Neural crest cell (in vitro differentiated cells): ENCODE data around the gene CDHR4. TPM values are rescaled to one million over a fixed set of nuclear protein-coding genes. Genes with fewer than 3 reads are reported as not detected.
A peak's percentile ranks its signal among the peaks of the same experiment; 100 is the strongest.
"Not testable (repeated sequence)": the region's sequence is repeated elsewhere in the genome, so short reads cannot be mapped to it uniquely, and the experiment has no call there.

Experiments
- DNase-seq: peaks from one replicate; pipeline ENCODE4 v3.0.0; 2021; ENCODE audit warnings: low read depth, mixed read lengths, low spot score
- H3K27ac Mint-ChIP-seq: one replicate; pipeline ENCODE4 v1.8.0; 2021; ENCODE audit warnings: mild to moderate bottlenecking, mixed read lengths; ENCODE audit not compliant: unreplicated experiment
- H3K27me3 Mint-ChIP-seq: 2 replicates; pipeline ENCODE4 v1.8.0; 2021; ENCODE audit warnings: low read depth, mild to moderate bottlenecking, mixed read lengths
- H3K36me3 Mint-ChIP-seq: 2 replicates; pipeline ENCODE4 v1.8.0; 2021; ENCODE audit warnings: low read depth, mild to moderate bottlenecking, mixed read lengths
- H3K4me1 Mint-ChIP-seq: 2 replicates; pipeline ENCODE4 v1.8.0; 2021; ENCODE audit warnings: mixed read lengths
- H3K4me3 Mint-ChIP-seq: one replicate; pipeline ENCODE4 v1.8.0; 2021; ENCODE audit warnings: mild to moderate bottlenecking, mixed read lengths
- H3K9me3 Mint-ChIP-seq: 2 replicates; pipeline ENCODE4 v1.8.0; 2021; ENCODE audit warnings: mixed read lengths
- CTCF ChIP-seq: fragments of 200-600 bp; sonication (generic); conservative IDR thresholded peaks from 2 replicates; pipeline ENCODE4 v1.5.0; 2021; ENCODE audit warnings: antibody characterized with exemption, mild to moderate bottlenecking
- total RNA-seq: library from RNA; stranded (reverse); gene quantifications from 2 replicates; pipeline ENCODE4 v1.2.1, GENCODE V29; 2021

CDHR4 gene
- total RNA-seq, 1 donor from 2014 or later, result 0.12 TPM

GRCh38 chr3:49786357-49787181, 13.1 kb downstream of the CDHR4 start, which contains the start of gene IP6K1:
TSS of gene IP6K1 (minus strand) at chr3:49786542. CDS start at chr3:49748040, 38,502 bp downstream.
- peak within 1 kb of the TSS; percentile 88 for H3K27ac Mint-ChIP-seq
- H3K4me1 Mint-ChIP-seq, result peaks cover 39% of the 10 kb centered on the region
- TF ChIP-seq CTCF, result no peak
- H3K9me3 Mint-ChIP-seq, result no peaks in the 10 kb centered on the region
- H3K27me3 Mint-ChIP-seq, result no peaks in the 10 kb centered on the region
- peak within 1 kb of the TSS; percentile 92 for H3K4me3 Mint-ChIP-seq
- peaks cover 5% of the 10 kb centered on the region for H3K36me3 Mint-ChIP-seq
- DNase-seq, result peak; percentile 99

- peaks cover 7% of the 10 kb centered on the region for H3K36me3 Mint-ChIP-seq
- no peak for DNase-seq
- H3K27ac Mint-ChIP-seq, result peak overlapping the region; percentile 88
- no peaks in the 10 kb centered on the region for H3K27me3 Mint-ChIP-seq
- no peak for TF ChIP-seq CTCF
- H3K4me3 Mint-ChIP-seq, result peak overlapping the region; percentile 92
- peaks cover 40% of the 10 kb centered on the region for H3K4me1 Mint-ChIP-seq
- no peaks in the 10 kb centered on the region for H3K9me3 Mint-ChIP-seq
These were observed 13.9 kb downstream of the CDHR4 start for GRCh38 chr3:49785565-49786356.

GRCh38 chr3:49782277-49782676, 17.4 kb downstream of the CDHR4 start:
- DNase-seq, H3K27me3 Mint-ChIP-seq, H3K9me3 Mint-ChIP-seq: not testable (repeated sequence)
- peaks cover 13% of the 10 kb centered on the region for H3K36me3 Mint-ChIP-seq
- peak overlapping the region; percentile 27 for H3K27ac Mint-ChIP-seq
- H3K4me3 Mint-ChIP-seq, result peak overlapping the region; percentile 74
- peaks cover 44% of the 10 kb centered on the region for H3K4me1 Mint-ChIP-seq

GRCh38 chr3:49781415-49782199, 18.1 kb downstream of the CDHR4 start:
- Mint-ChIP-seq H3K9me3 (no peaks in the 10 kb centered on the region), H3K27ac (peak overlapping the region; percentile 29), H3K27me3 (no peaks in the 10 kb centered on the region), H3K4me3 (peak overlapping the region; percentile 76), H3K4me1 (peaks cover 38% of the 10 kb centered on the region), H3K36me3 (peaks cover 13% of the 10 kb centered on the region)
- TF ChIP-seq CTCF, result no peak
- DNase-seq, result no peak

GRCh38 chr3:49780975-49781365, 18.7 kb downstream of the CDHR4 start:
- H3K4me3 Mint-ChIP-seq, result peak overlapping the region; percentile 76
- H3K27ac Mint-ChIP-seq, H3K27me3 Mint-ChIP-seq, DNase-seq, H3K9me3 Mint-ChIP-seq: not testable (repeated sequence)
- peaks cover 36% of the 10 kb centered on the region for H3K4me1 Mint-ChIP-seq
- H3K36me3 Mint-ChIP-seq, result peaks cover 13% of the 10 kb centered on the region
